Cardiac muscle cell (in vitro differentiated cells and primary cell): ENCODE measurements around the gene MVP. TPM values are rescaled to one million over a fixed set of nuclear protein-coding genes. Genes with fewer than 3 reads are reported as not detected.
"Not testable (repeated sequence)": the region's sequence is repeated elsewhere in the genome, so short reads cannot be mapped to it uniquely, and the experiment has no call there.

ENCODE experiments used
- DNase-seq, 2 donors: peaks; one replicate each; pipeline versions ENCODE4 v3.0.0 to v3.0.0-alpha.2; 2010 to 2017; ENCODE audit warnings: low read depth in 1 of 2, low spot score in 1 of 2
- H3K27ac ChIP-seq: fragments of 200-600 bp; sonication (generic); 2 replicates; pipeline ENCODE4 v1.5.1; 2016
- H3K27me3 ChIP-seq: fragments of 200-600 bp; sonication (generic); 2 replicates; pipeline ENCODE4 v1.6.0; 2016; ENCODE audit warnings: control low read depth
- H3K36me3 ChIP-seq: fragments of 200-600 bp; sonication (generic); 2 replicates; pipeline ENCODE4 v1.5.1; 2016; ENCODE audit warnings: control low read depth
- H3K4me1 ChIP-seq: fragments of 200-600 bp; sonication (generic); 2 replicates; pipeline ENCODE4 v1.8.1; 2017; ENCODE audit warnings: low read depth, mild to moderate bottlenecking, mixed run types
- H3K4me3 ChIP-seq: fragments of 200-600 bp; sonication (generic); 2 replicates; pipeline ENCODE4 v1.5.1; 2016; ENCODE audit warnings: mild to moderate bottlenecking
- H3K9me3 ChIP-seq: fragments of 200-600 bp; sonication (generic); 2 replicates; pipeline ENCODE4 v1.5.1; 2017; ENCODE audit warnings: low read depth, mild to moderate bottlenecking, control low read depth
- polyA plus RNA-seq: library from polyadenylated mRNA; unstranded; fragments of >200 nt; fragmentation: Nextera tagmentation; extraction: Ambion mirVana; gene quantifications from 2 replicates; pipeline ENCODE4 v1.2.1, GENCODE V29; 2016
- total RNA-seq: library from RNA; depleted of rRNA; stranded (reverse); fragments of >200 nt; gene quantifications from 2 replicates; pipeline ENCODE4 v1.2.3, GENCODE V29; 2016
- TF ChIP-seq, protein P1 (sequence below): IDR thresholded peaks from 2 replicates; pipeline ENCODE4 v1.5.1; 2012; ENCODE audit warnings: low read depth, mild to moderate bottlenecking, low read length

The MVP gene
- total and polyA plus RNA-seq, 2 experiments from 2014 or later: 9.3 to 25.0 TPM

DNA sequence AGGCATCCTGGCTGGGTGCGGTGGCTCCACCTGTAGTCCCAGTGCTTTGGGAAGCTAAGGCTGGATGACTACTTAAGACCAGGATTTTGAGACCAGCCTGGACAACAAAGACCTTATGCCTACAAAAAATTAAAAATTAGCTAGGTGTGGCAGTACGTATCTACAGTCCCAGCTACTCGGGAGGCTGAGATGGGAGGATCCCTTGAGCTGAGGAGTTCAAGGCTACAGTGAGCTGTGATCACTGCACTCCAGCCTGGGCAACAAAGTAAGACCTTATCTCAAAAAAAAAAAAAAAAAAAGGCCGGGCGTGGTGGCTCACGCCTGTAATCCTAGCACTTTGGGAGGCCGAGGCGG, 6.1 kb downstream of the MVP start:
- H3K9me3 ChIP-seq: no peaks in the 10 kb centered on the region
- no peaks in the 10 kb centered on the region for H3K36me3 ChIP-seq
- TF ChIP-seq, protein P1, sequence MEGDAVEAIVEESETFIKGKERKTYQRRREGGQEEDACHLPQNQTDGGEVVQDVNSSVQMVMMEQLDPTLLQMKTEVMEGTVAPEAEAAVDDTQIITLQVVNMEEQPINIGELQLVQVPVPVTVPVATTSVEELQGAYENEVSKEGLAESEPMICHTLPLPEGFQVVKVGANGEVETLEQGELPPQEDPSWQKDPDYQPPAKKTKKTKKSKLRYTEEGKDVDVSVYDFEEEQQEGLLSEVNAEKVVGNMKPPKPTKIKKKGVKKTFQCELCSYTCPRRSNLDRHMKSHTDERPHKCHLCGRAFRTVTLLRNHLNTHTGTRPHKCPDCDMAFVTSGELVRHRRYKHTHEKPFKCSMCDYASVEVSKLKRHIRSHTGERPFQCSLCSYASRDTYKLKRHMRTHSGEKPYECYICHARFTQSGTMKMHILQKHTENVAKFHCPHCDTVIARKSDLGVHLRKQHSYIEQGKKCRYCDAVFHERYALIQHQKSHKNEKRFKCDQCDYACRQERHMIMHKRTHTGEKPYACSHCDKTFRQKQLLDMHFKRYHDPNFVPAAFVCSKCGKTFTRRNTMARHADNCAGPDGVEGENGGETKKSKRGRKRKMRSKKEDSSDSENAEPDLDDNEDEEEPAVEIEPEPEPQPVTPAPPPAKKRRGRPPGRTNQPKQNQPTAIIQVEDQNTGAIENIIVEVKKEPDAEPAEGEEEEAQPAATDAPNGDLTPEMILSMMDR: no peak
- no peak for DNase-seq
- H3K4me1 ChIP-seq: no peaks in the 10 kb centered on the region
- no peak overlapping the region for H3K4me3 ChIP-seq
- no peak overlapping the region for H3K27ac ChIP-seq
- H3K27me3 ChIP-seq: no peaks in the 10 kb centered on the region

DNA sequence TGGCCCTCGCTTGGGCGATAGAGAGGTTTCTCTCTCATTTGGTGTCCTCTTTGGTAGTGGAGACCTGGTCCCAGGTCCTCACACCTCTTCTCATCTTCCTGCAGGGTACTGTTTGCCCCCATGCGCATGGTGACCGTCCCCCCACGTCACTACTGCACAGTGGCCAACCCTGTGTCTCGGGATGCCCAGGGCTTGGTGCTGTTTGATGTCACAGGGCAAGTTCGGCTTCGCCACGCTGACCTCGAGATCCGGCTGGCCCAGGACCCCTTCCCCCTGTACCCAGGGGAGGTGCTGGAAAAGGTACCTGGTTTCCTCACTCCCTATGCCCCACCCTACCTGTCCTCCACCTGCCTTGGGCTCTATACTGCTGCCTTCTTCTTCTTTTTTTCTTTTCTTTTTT, 10.5 kb downstream of the MVP start:
- TF ChIP-seq, protein P1: no peak
- H3K9me3 ChIP-seq: no peaks in the 10 kb centered on the region
- no peaks in the 10 kb centered on the region for H3K36me3 ChIP-seq
- no peak overlapping the region for H3K4me3 ChIP-seq
- no peak for DNase-seq
- H3K27ac ChIP-seq: no peak overlapping the region
- no peaks in the 10 kb centered on the region for H3K4me1 ChIP-seq
- no peaks in the 10 kb centered on the region for H3K27me3 ChIP-seq

DNA sequence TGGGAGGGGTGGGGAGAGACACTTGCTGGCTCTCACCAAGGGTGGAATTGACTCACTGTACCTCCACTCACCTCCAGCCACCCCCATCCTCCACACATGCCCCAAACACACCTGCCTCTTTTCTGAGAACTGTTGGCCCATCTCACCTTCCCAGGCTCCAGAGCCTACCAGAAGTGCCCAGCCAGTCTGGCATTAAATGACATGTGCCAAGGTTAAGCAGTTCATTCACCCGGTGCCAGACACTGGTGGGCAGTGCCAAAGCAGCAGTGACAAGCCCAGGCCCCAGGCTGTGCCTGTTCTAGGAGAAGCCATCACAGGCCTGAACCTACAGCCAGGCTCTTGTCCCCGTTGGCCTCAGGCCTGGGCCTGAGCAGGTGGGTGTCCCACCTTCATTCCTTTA, 11.2 kb downstream of the MVP start:
- TF ChIP-seq, protein P1: no peak
- Histone ChIP-seq H3K36me3 (no peaks in the 10 kb centered on the region), H3K4me1 (no peaks in the 10 kb centered on the region), H3K27me3 (no peaks in the 10 kb centered on the region), H3K27ac (no peak overlapping the region), H3K9me3 (no peaks in the 10 kb centered on the region), H3K4me3 (no peak overlapping the region)
- no peak for DNase-seq

DNA sequence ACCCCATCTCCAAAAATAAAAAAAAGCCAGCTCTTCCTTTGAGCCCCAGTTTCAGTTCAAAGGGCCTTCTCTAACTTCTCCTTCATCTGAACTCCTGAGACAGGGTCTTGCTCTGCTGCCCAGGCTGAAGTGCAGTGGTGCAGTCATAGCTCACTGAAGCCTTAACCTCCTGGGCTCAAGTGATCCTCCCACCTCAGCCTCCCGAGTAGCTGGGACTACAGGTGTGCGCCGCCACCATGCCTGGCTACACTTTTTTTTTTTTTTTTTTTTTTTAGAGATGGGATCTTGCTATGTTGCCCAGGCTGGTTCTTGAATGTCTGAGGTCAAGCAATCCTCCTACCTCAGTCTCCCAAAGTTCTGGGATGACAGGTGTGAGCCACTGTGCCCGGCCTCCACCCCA, 13.0 kb downstream of the MVP start:
- not testable (repeated sequence) for H3K9me3 ChIP-seq, DNase-seq, H3K4me3 ChIP-seq, H3K4me1 ChIP-seq, H3K36me3 ChIP-seq, H3K27ac ChIP-seq, H3K27me3 ChIP-seq

DNA sequence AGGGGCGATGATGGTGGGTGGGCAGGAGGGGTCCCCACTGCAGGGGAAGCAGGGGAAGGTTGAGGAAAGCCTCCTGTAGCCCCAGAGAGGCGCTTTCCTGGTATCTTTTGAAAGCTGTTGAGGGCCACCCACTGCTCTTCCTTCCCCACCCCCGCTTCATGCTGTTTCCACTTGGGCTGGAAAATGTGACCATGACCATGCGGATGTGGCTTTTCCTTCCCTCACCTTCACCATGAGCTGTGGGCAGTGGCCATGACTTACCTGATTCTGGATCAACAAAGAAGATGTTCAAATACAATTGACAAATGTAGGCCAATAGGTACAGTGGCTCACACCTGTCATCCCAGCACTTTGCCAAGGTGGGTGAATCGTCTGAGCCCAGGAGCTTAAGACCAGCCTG, 13.8 kb downstream of the MVP start:
- Histone ChIP-seq H3K4me1 (no peaks in the 10 kb centered on the region), H3K36me3 (no peaks in the 10 kb centered on the region), H3K4me3 (no peak overlapping the region), H3K27ac (no peak overlapping the region), H3K27me3 (no peaks in the 10 kb centered on the region), H3K9me3 (no peaks in the 10 kb centered on the region)
- TF ChIP-seq, protein P1: no peak
- DNase-seq: no peak

DNA sequence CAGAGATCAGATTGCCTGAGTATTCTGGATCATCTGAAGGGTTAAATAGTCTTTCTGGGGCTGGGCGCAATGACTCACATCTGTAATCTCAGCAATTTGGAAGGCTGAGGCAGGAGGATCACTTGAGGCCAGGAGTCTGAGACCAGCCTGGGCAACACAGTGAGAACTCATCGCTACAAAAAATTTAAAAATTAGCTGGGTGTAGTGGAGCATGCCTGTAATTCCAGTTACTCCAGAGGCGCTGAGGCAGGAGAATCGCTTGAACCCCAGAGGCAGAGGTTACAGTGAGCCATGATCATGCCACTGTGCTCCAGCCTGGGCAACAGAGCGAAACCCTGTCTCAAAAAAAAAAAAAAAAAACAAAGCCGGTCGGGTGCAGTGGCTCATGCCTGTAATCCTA, 15.7 kb downstream of the MVP start:
- Histone ChIP-seq H3K9me3 (no peaks in the 10 kb centered on the region), H3K4me3 (no peak overlapping the region), H3K27ac (no peak overlapping the region), H3K4me1 (no peaks in the 10 kb centered on the region), H3K27me3 (no peaks in the 10 kb centered on the region), H3K36me3 (no peaks in the 10 kb centered on the region)
- DNase-seq: no peak
- TF ChIP-seq, protein P1: no peak
